Measurements from ENCODE around the gene RFLNA. TPM values are rescaled to one million over a fixed set of nuclear protein-coding genes. Genes with fewer than 3 reads are reported as not detected.

RFLNA gene
- total RNA-seq, 2 donors from 2014 or later = 5.4 to 13.7 TPM

GRCh38 chr12:124279846-124280360, 15.0 kb upstream of the RFLNA start:
- Histone ChIP-seq H3K27me3 (replicated peaks; ENCODE audit: insufficient read depth) (no peaks in the 10 kb centered on the region), H3K27ac (no peak overlapping the region), H3K9me3 (no peaks in the 10 kb centered on the region), H3K36me3 (no peaks in the 10 kb centered on the region), H3K4me1 (replicated peaks) (peaks cover 5% of the 10 kb centered on the region), H3K4me3 (no peak overlapping the region)
- 10% methylated on average over 17 of the region's 19 CpGs for WGBS
- intact Hi-C loops (cut with DNase I) = no loop called here
- TF ChIP-seq POLR2AphosphoS5 (IDR thresholded peaks at IDR 0.05) (peak; percentile 31), CTCF (IDR thresholded peaks at IDR 0.05) (no peak)
- peak; percentile 29 for DNase-seq (ENCODE audit: low spot score)

GRCh38 chr12:124281309-124281708, 13.6 kb upstream of the RFLNA start:
- H3K9me3 ChIP-seq = no peaks in the 10 kb centered on the region
- H3K36me3 ChIP-seq = no peaks in the 10 kb centered on the region

GRCh38 chr12:124282287-124282686, 12.6 kb upstream of the RFLNA start:
- no peaks in the 10 kb centered on the region for H3K9me3 ChIP-seq
- H3K27ac ChIP-seq = no peak overlapping the region
- no peaks in the 10 kb centered on the region for H3K36me3 ChIP-seq
- intact Hi-C loops (cut with DNase I) = no loop called here
- TF ChIP-seq POLR2AphosphoS5 (IDR thresholded peaks at IDR 0.05) = no peak
- no peak for TF ChIP-seq POLR2A (IDR thresholded peaks at IDR 0.05)
- TF ChIP-seq CTCF (IDR thresholded peaks at IDR 0.05) = no peak
- DNase-seq (ENCODE audit: low spot score) = no peak
- H3K4me3 ChIP-seq = no peak overlapping the region
- no peaks in the 10 kb centered on the region for H3K27me3 ChIP-seq (replicated peaks; ENCODE audit: insufficient read depth)
- 94% methylated on average over 5 of the region's 5 CpGs for WGBS
- H3K4me1 ChIP-seq (replicated peaks) = peaks cover 5% of the 10 kb centered on the region

More at GRCh38 chr12:124281309-124281708, 13.6 kb upstream of the RFLNA start:
- intact Hi-C loops (cut with DNase I) = no loop called here
- Histone ChIP-seq H3K27ac (no peak overlapping the region), H3K27me3 (replicated peaks; ENCODE audit: insufficient read depth) (no peaks in the 10 kb centered on the region), H3K4me3 (no peak overlapping the region), H3K4me1 (replicated peaks) (peaks cover 5% of the 10 kb centered on the region)
- no peak for DNase-seq (ENCODE audit: low spot score)
- TF ChIP-seq POLR2A (IDR thresholded peaks at IDR 0.05) (no peak), CTCF (IDR thresholded peaks at IDR 0.05) (no peak), POLR2AphosphoS5 (IDR thresholded peaks at IDR 0.05) (no peak)
- 96% methylated on average over 2 of the region's 2 CpGs for WGBS

GRCh38 chr12:124283326-124283725, 11.6 kb upstream of the RFLNA start:
- no peak overlapping the region for H3K27ac ChIP-seq
- intact Hi-C loops (cut with DNase I) = no loop called here

More at GRCh38 chr12:124283326-124283725, 11.6 kb upstream of the RFLNA start:
- H3K9me3 ChIP-seq = no peaks in the 10 kb centered on the region
- 43% methylated on average over 7 of the region's 7 CpGs for WGBS
- no peak for TF ChIP-seq CTCF (IDR thresholded peaks at IDR 0.05)
- H3K27me3 ChIP-seq (replicated peaks; ENCODE audit: insufficient read depth) = no peaks in the 10 kb centered on the region
- H3K4me1 ChIP-seq (replicated peaks) = peaks cover 5% of the 10 kb centered on the region
- H3K4me3 ChIP-seq = no peak overlapping the region
- DNase-seq (ENCODE audit: low spot score) = no peak
- H3K36me3 ChIP-seq = no peaks in the 10 kb centered on the region

Data from prostate gland (tissue), 2 donors.